Thyroid gland (tissue), 4 donors: ENCODE data around the gene EIF3K. TPM values are rescaled to one million over a fixed set of nuclear protein-coding genes. Genes with fewer than 3 reads are reported as not detected.

Experiments used
- DNase-seq, 2 donors: peaks; one replicate each; pipeline ENCODE4 v3.0.0-alpha.2; 2019
- H3K27ac ChIP-seq, 3 donors: fragments of 200-600 bp; sonication (generic); 1 replicate in 2 of 3; 2 replicates in 1 of 3; pipeline ENCODE4 v1.5.1; 2016 to 2019; ENCODE audit warnings: mild to moderate bottlenecking in 1 of 3, moderate library complexity in 1 of 3
- H3K27me3 ChIP-seq: fragments of 200-600 bp; sonication (generic); one replicate; pipeline ENCODE4 v1.5.1; 2019
- H3K36me3 ChIP-seq, 2 donors: fragments of 200-600 bp; sonication (generic); one replicate each; pipeline ENCODE4 v1.5.1; 2016 to 2019
- H3K4me1 ChIP-seq, 2 donors: fragments of 200-600 bp; sonication (generic); one replicate each; pipeline ENCODE4 v1.5.1; 2017 to 2019
- H3K4me3 ChIP-seq, 3 donors: fragments of 200-600 bp; sonication (generic); replicated peaks in 1 of 3; 1 replicate in 2 of 3; 2 replicates in 1 of 3; pipeline ENCODE4 v1.5.1; 2016; ENCODE audit warnings: mild to moderate bottlenecking in 1 of 3
- H3K9me3 ChIP-seq: fragments of 200-600 bp; sonication (generic); one replicate; pipeline ENCODE4 v1.5.1; 2017
- POLR2A ChIP-seq, 2 donors: fragments of 450-650 bp; IDR thresholded peaks; one replicate each; pipeline ENCODE4 v1.6.1; 2017; ENCODE audit warnings: antibody characterized with exemption in 2 of 2, mild to moderate bottlenecking in 2 of 2, moderate library complexity in 1 of 2
- WGBS, 2 donors: methylation state at CpG; one replicate each; pipeline ENCODE4 v1.1.5; 2017; 5-methylcytosine and 5-hydroxymethylcytosine counted together
- intact Hi-C: fragments of 100-400 bp; cut with DNase I; formaldehyde crosslinking; loops from one replicate; pipeline ENCODE4 v1.15.1; 2023
- total RNA-seq, 4 donors: library from RNA; depleted of rRNA; stranded (reverse); fragments of >200 nt; gene quantifications; one replicate each; pipeline ENCODE4 v1.2.3, GENCODE V29; 2016
- TF ChIP-seq, protein P1 (sequence below), 6 experiments: fragments of 200-600 bp in 3 of 6; fragments of 450-650 bp in 3 of 6; sonication (generic) in 3 of 6; IDR thresholded peaks; one replicate each; pipeline ENCODE4 v1.5.1; 2016 to 2019; ENCODE audit warnings: antibody characterized with exemption in 6 of 6, mild to moderate bottlenecking in 2 of 6, inconsistent platforms in 1 of 6, moderate library complexity in 1 of 6

The EIF3K gene
- total RNA-seq, 4 donors from 2014 or later: 205 to 504 (median 440) TPM

DNA sequence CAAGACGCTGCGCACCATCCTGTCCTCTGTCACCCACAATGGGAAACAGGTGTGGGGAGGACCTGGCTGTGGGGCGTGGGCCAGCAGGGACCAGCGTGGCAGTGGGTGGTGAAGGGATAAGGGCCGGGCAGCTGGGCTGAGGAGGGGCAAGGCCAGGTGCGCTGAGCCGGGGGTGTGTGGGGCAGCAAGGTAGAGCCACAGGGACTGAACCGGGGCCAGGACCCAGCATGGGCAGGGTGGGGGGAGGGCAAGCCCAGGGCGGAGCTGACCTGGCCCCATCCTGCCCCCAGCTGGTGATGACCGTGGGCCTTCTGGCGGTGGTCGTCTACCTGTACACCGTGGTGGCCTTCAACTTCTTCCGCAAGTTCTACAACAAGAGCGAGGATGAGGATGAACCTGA, 38.9 kb upstream of the EIF3K start:
- no peak overlapping the region for H3K4me3 ChIP-seq
- DNase-seq: no peak
- H3K27ac ChIP-seq: no peak overlapping the region
- H3K36me3 ChIP-seq: no peaks in the 10 kb centered on the region
- no peaks in the 10 kb centered on the region for H3K4me1 ChIP-seq
- intact Hi-C loops: no loop called here
- no peaks in the 10 kb centered on the region for H3K9me3 ChIP-seq
- H3K27me3 ChIP-seq: no peaks in the 10 kb centered on the region
- 94 to 95% methylated on average over 14 to 15 of the region's 15 CpGs for WGBS, 2 donors
- TF ChIP-seq POLR2A (IDR thresholded peaks at IDR 0.05): no peak
- TF ChIP-seq, protein P1, sequence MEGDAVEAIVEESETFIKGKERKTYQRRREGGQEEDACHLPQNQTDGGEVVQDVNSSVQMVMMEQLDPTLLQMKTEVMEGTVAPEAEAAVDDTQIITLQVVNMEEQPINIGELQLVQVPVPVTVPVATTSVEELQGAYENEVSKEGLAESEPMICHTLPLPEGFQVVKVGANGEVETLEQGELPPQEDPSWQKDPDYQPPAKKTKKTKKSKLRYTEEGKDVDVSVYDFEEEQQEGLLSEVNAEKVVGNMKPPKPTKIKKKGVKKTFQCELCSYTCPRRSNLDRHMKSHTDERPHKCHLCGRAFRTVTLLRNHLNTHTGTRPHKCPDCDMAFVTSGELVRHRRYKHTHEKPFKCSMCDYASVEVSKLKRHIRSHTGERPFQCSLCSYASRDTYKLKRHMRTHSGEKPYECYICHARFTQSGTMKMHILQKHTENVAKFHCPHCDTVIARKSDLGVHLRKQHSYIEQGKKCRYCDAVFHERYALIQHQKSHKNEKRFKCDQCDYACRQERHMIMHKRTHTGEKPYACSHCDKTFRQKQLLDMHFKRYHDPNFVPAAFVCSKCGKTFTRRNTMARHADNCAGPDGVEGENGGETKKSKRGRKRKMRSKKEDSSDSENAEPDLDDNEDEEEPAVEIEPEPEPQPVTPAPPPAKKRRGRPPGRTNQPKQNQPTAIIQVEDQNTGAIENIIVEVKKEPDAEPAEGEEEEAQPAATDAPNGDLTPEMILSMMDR (IDR thresholded peaks at IDR 0.05): no peak

- Histone ChIP-seq H3K27ac (no peak overlapping the region), H3K4me1 (no peaks in the 10 kb centered on the region), H3K27me3 (no peaks in the 10 kb centered on the region), H3K4me3 (no peak overlapping the region), H3K9me3 (no peaks in the 10 kb centered on the region), H3K36me3 (no peaks in the 10 kb centered on the region)
- no peak for DNase-seq
- intact Hi-C loops: no loop called here
- TF ChIP-seq, protein P1 (IDR thresholded peaks at IDR 0.05): no peak
- TF ChIP-seq POLR2A (IDR thresholded peaks at IDR 0.05): no peak
- 88 to 90% methylated on average over 14 of the region's 14 CpGs for WGBS, 2 donors
These were observed 35.6 kb upstream of the EIF3K start for GRCh38 chr19:38583219-38583984.

- TF ChIP-seq, protein P1 (IDR thresholded peaks at IDR 0.05): no peak
- no peak for TF ChIP-seq POLR2A (IDR thresholded peaks at IDR 0.05)
- no peaks in the 10 kb centered on the region for H3K9me3 ChIP-seq
- H3K4me3 ChIP-seq: no peak overlapping the region
- no peaks in the 10 kb centered on the region for H3K27me3 ChIP-seq
- H3K36me3 ChIP-seq: no peaks in the 10 kb centered on the region
- intact Hi-C loops: no loop called here
- no peak overlapping the region for H3K27ac ChIP-seq
- no peaks in the 10 kb centered on the region for H3K4me1 ChIP-seq
- 83 to 91% methylated on average over 4 of the region's 4 CpGs for WGBS, 2 donors
- no peak for DNase-seq
These were observed 35.0 kb upstream of the EIF3K start for GRCh38 chr19:38583985-38584305.

- Histone ChIP-seq H3K27me3 (no peaks in the 10 kb centered on the region), H3K27ac (no peak overlapping the region), H3K4me1 (no peaks in the 10 kb centered on the region), H3K9me3 (no peaks in the 10 kb centered on the region), H3K4me3 (no peak overlapping the region), H3K36me3 (no peaks in the 10 kb centered on the region)
- TF ChIP-seq, protein P1 (IDR thresholded peaks at IDR 0.05): no peak
- TF ChIP-seq POLR2A (IDR thresholded peaks at IDR 0.05): no peak
- WGBS, 2 donors: 93 to 100% methylated on average over 2 of the region's 2 CpGs
- no peak for DNase-seq
- intact Hi-C loops: no loop called here
These were observed 31.4 kb upstream of the EIF3K start for GRCh38 chr19:38587562-38587961.

DNA sequence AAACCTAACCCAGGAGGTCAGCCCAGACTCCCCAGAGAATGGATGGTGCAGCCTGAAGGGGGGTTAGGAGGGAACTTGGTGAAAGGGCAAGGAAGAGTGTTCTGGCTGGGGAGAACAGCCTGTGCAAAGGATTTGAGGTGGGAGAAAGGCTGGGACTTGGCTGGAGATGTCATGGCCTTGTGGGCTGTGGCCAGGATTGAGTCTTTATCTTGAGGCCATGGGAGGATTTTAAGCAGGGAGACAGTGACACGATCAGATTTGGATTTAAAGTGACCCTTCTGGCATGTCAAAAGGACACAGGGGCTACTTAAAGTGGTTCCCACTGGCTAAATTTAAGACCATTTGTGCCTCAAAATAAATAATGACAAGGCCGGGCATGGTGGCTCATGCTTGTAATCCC, 30.9 kb upstream of the EIF3K start:
- H3K36me3 ChIP-seq: no peaks in the 10 kb centered on the region
- intact Hi-C loops: no loop called here
- no peaks in the 10 kb centered on the region for H3K9me3 ChIP-seq
- no peak for DNase-seq
- H3K4me1 ChIP-seq: no peaks in the 10 kb centered on the region
- H3K27ac ChIP-seq: no peak overlapping the region
- H3K4me3 ChIP-seq: no peak overlapping the region
- TF ChIP-seq POLR2A (IDR thresholded peaks at IDR 0.05): no peak
- TF ChIP-seq, protein P1 (IDR thresholded peaks at IDR 0.05): no peak
- WGBS, 2 donors: 64 to 77% methylated on average over 2 of the region's 2 CpGs
- H3K27me3 ChIP-seq: no peaks in the 10 kb centered on the region
